ENCODE measurements around the gene DUSP22. TPM values are rescaled to one million over a fixed set of nuclear protein-coding genes. Genes with fewer than 3 reads are reported as not detected.

The DUSP22 gene
- total and polyA plus RNA-seq, 2 donors (not counting 1 experiment from before 2014, with no cell fraction given) = 117 to 133 TPM

- Mint-ChIP-seq H3K4me1 (peaks cover 74% of the 10 kb centered on the region), H3K9me3 (ENCODE audit: insufficient read depth) (no peaks in the 10 kb centered on the region), H3K27ac (peak overlapping the region; percentile 81), H3K27me3 (no peaks in the 10 kb centered on the region), H3K4me3 (no peak overlapping the region)
- Histone ChIP-seq H3K27ac (ENCODE audit: low read length in 2 of 2) (peak overlapping the region in 1 of 2 donors; percentile 84), H3K9me3 (ENCODE audit: control extremely low read depth in 1 of 3, control insufficient read depth in 2 of 3, insufficient read depth in 1 of 3, low read length in 2 of 3) (no peaks in the 10 kb centered on the region), H4K20me1 (ENCODE audit: control insufficient read depth, insufficient read depth, low read length, poor library complexity, severe bottlenecking) (peaks cover 75% of the 10 kb centered on the region), H3K4me1 (ENCODE audit: control insufficient read depth in 2 of 2, insufficient read depth in 2 of 2, low read length in 2 of 2) (peaks cover 59 to 72% of the 10 kb centered on the region in 2 donors), H3K4me3 (ENCODE audit: control extremely low read depth in 1 of 5, extremely low read depth in 1 of 5, insufficient read depth in 1 of 5, low read depth in 2 of 5, low read length in 4 of 5) (no peak overlapping the region), H2AFZ (ENCODE audit: insufficient read depth, low read depth, low read length, poor library complexity, severe bottlenecking) (no peak overlapping the region), H3K4me2 (replicated peaks; ENCODE audit: low read depth, low read length, poor library complexity, severe bottlenecking) (no peak overlapping the region), H3K79me2 (ENCODE audit: control insufficient read depth, insufficient read depth, low read length) (peaks cover 80% of the 10 kb centered on the region), H3K9ac (ENCODE audit: low read length) (no peak overlapping the region), H3K27me3 (replicated peaks in 1 of 4; ENCODE audit: control extremely low read depth in 1 of 4, control insufficient read depth in 3 of 4, insufficient read depth in 4 of 4, low read length in 3 of 4) (no peaks in the 10 kb centered on the region), H3K36me3 (replicated peaks in 1 of 2; ENCODE audit: control extremely low read depth in 1 of 2, control insufficient read depth in 1 of 2, extremely low read depth in 1 of 2, insufficient read depth in 2 of 2, low read length in 1 of 2) (peaks cover 7 to 81% of the 10 kb centered on the region in 2 experiments)
- ChIA-PET POLR2A (no interaction called here), CTCF (interaction anchor here (1.6 to 2.2 kb wide), 3 partner anchors 154 to 179 kb away, joined by 4 to 9 read pairs (median 7); no protein-coding TSS in a partner anchor)
- DNase-seq (no peak), ATAC-seq (ENCODE audit: low read depth) (no peak)
- 95% methylated on average over 10 of the region's 13 CpGs for WGBS (ENCODE audit: insufficient coverage)
- intact Hi-C loops (cut with micrococcal nuclease) = no loop called here
- TF ChIP-seq CTCF (IDR thresholded peaks at IDR 0.05) (no peak), EZH2 (IDR thresholded peaks at IDR 0.05; ENCODE audit: borderline replicate concordance, insufficient read depth, low read depth, low read length, poor library complexity, severe bottlenecking) (no peak)
Measured at GRCh38 chr6:397056-397455, 104.8 kb downstream of the DUSP22 start.

DNA sequence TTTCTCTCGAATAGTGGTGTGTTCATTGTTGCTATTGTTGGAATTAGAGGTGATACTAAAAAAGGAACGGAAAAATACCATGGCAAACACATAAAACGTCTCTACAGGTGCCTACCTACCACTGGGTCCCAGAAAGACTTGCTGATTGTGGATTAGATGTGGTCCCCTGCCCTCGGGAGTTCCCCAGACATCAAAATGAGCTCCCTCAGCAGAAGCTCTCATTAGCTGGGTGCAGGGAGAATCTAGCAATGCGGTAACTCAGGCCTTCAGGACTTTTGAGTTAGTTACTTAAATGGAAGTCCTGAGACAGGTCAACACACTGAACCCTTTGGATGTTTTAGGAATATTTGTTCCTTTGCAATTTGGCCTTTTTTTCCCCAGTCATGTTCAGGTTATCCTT is 105.3 kb downstream of the DUSP22 start:
- POLR2A ChIA-PET = no interaction called here
- intact Hi-C loops (cut with micrococcal nuclease) = no loop called here
- no peak overlapping the region for H3K9ac ChIP-seq (ENCODE audit: low read length)
- H3K27me3 Mint-ChIP-seq = no peaks in the 10 kb centered on the region
- peaks cover 75% of the 10 kb centered on the region for H4K20me1 ChIP-seq (ENCODE audit: control insufficient read depth, insufficient read depth, low read length, poor library complexity, severe bottlenecking)
- H3K27ac Mint-ChIP-seq = peak overlapping the region; percentile 81
- peaks cover 7 to 87% of the 10 kb centered on the region in 2 experiments for H3K36me3 ChIP-seq (replicated peaks in 1 of 2; ENCODE audit: control extremely low read depth in 1 of 2, control insufficient read depth in 1 of 2, extremely low read depth in 1 of 2, insufficient read depth in 2 of 2, low read length in 1 of 2)
- no peak for ATAC-seq (ENCODE audit: low read depth)
- H3K4me1 Mint-ChIP-seq = peaks cover 78% of the 10 kb centered on the region
- peaks cover 80% of the 10 kb centered on the region for H3K79me2 ChIP-seq (ENCODE audit: control insufficient read depth, insufficient read depth, low read length)
- no peak for DNase-seq
- H3K4me2 ChIP-seq (replicated peaks; ENCODE audit: low read depth, low read length, poor library complexity, severe bottlenecking) = peak overlapping the region; percentile 1
- CTCF ChIA-PET = interaction anchor here (1.4 to 2.2 kb wide), 4 partner anchors 10 to 180 kb away, joined by 3 to 9 read pairs (median 6); no protein-coding TSS in a partner anchor
- H3K9me3 Mint-ChIP-seq (ENCODE audit: insufficient read depth) = no peaks in the 10 kb centered on the region
- no peak overlapping the region for H3K4me3 ChIP-seq (ENCODE audit: control extremely low read depth in 1 of 5, extremely low read depth in 1 of 5, insufficient read depth in 1 of 5, low read depth in 2 of 5, low read length in 4 of 5)
- H3K4me1 ChIP-seq (ENCODE audit: control insufficient read depth in 2 of 2, insufficient read depth in 2 of 2, low read length in 2 of 2) = peaks cover 64 to 77% of the 10 kb centered on the region in 2 donors
- no peaks in the 10 kb centered on the region for H3K27me3 ChIP-seq (replicated peaks in 1 of 4; ENCODE audit: control extremely low read depth in 1 of 4, control insufficient read depth in 3 of 4, insufficient read depth in 4 of 4, low read length in 3 of 4)
- WGBS (ENCODE audit: insufficient coverage) = 100% methylated on average over 1 of the region's 5 CpGs
- no peak overlapping the region for H2AFZ ChIP-seq (ENCODE audit: insufficient read depth, low read depth, low read length, poor library complexity, severe bottlenecking)
- no peaks in the 10 kb centered on the region for H3K9me3 ChIP-seq (ENCODE audit: control extremely low read depth in 1 of 3, control insufficient read depth in 2 of 3, insufficient read depth in 1 of 3, low read length in 2 of 3)
- no peak for TF ChIP-seq CTCF (IDR thresholded peaks at IDR 0.05)
- no peak for TF ChIP-seq EZH2 (IDR thresholded peaks at IDR 0.05; ENCODE audit: borderline replicate concordance, insufficient read depth, low read depth, low read length, poor library complexity, severe bottlenecking)
- H3K27ac ChIP-seq (ENCODE audit: low read length in 2 of 2) = peak overlapping the region in 1 of 2 donors; percentile 84
- peak overlapping the region; percentile 29 for H3K4me3 Mint-ChIP-seq
